Fibroblast of pulmonary artery (primary cell): ENCODE results near the gene STC2.

Experiments used
- DNase-seq: peaks from one replicate; pipeline ENCODE4 v3.0.0-alpha.2; 2010; ENCODE audit warnings: low read depth
- H3K4me3 ChIP-seq: replicated peaks from 2 replicates; pipeline ENCODE4 v1.5.1; 2011; ENCODE audit warnings: low read depth, mild to moderate bottlenecking, control low read depth, low read length, moderate library complexity
- TF ChIP-seq, protein P1 (sequence below): IDR thresholded peaks from 2 replicates; pipeline ENCODE4 v1.5.1; 2011; ENCODE audit warnings: mild to moderate bottlenecking, control low read depth, low read length, inconsistent platforms; ENCODE audit errors: missing control alignments

The STC2 gene

GRCh38 chr5:173307695-173308094 lies 20.5 kb downstream of the STC2 start:
- DNase-seq, result no peak
- H3K4me3 ChIP-seq, result no peak overlapping the region
- TF ChIP-seq, protein P1, sequence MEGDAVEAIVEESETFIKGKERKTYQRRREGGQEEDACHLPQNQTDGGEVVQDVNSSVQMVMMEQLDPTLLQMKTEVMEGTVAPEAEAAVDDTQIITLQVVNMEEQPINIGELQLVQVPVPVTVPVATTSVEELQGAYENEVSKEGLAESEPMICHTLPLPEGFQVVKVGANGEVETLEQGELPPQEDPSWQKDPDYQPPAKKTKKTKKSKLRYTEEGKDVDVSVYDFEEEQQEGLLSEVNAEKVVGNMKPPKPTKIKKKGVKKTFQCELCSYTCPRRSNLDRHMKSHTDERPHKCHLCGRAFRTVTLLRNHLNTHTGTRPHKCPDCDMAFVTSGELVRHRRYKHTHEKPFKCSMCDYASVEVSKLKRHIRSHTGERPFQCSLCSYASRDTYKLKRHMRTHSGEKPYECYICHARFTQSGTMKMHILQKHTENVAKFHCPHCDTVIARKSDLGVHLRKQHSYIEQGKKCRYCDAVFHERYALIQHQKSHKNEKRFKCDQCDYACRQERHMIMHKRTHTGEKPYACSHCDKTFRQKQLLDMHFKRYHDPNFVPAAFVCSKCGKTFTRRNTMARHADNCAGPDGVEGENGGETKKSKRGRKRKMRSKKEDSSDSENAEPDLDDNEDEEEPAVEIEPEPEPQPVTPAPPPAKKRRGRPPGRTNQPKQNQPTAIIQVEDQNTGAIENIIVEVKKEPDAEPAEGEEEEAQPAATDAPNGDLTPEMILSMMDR, result no peak

DNA sequence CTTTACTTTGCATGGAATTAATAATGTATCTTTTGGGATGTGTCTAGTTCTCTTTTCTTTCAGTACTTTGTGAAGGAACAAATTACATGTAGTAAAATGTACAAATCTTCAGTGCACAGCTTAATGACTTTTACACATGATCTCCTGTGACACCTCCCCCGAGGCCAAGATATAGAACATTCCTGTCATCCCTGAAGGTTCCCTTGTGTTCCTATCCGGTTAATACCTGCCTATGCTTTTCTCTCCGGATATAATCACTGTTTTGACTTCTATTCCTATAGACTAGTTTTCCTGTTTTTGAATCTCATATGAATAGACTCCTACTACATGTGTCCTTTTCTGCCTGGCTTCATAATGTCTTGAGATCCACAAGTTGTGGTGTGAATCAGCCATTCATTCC lies 21.5 kb downstream of the STC2 start:
- no peak overlapping the region for H3K4me3 ChIP-seq
- no peak for DNase-seq
- TF ChIP-seq, protein P1, result no peak

- no peak for DNase-seq
- TF ChIP-seq, protein P1, result no peak
- H3K4me3 ChIP-seq, result no peak overlapping the region
These were observed 23.6 kb downstream of the STC2 start for GRCh38 chr5:173304591-173304988.

- no peak overlapping the region for H3K4me3 ChIP-seq
- TF ChIP-seq, protein P1, result no peak
- no peak for DNase-seq
These were observed 24.2 kb downstream of the STC2 start for GRCh38 chr5:173303878-173304590.

GRCh38 chr5:173302546-173303155 lies 25.6 kb downstream of the STC2 start:
- no peak overlapping the region for H3K4me3 ChIP-seq
- DNase-seq, result peak; percentile 43
- TF ChIP-seq, protein P1, result no peak

DNA sequence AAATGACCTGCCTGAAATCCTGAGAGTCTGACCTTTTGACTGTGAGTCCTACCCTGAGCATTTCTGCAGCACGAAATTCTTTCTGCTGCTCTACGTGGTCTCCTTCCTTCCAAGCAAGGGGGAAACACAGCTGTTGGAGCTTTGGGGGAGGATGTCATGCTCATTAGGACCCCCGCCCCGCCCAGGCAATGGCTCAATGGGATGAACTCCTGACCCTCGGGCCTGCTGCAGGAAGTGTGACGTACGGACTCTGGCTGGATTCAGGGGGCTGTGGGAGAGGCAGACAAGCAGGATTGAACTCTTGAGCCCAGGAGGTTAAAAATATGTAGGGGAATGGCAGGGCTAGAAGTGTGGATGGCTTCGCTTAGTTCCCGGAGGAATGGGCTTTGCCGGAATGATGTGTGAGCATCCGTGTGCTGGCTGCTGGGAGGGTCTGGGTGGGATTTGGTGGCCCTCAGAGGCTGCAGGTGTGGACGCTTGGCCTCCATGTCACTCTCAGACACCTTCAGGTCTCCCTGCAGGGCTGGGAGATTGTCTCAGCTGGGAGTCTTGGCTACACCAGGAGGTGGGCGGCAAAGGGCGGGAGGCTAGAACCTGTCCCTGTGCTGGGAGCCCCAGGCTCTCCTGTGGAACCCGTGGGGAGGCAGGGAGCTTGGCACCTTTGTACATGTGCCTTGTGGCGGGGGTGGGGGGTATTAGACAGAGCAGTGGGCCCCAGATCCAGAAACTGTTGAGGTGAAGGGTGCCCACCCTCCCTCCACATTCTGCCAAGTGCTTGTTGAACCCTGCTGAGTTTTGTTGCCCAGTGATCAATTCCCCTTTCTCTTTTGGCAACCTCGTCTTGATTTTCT lies 26.3 kb downstream of the STC2 start:
- DNase-seq, result no peak
- TF ChIP-seq, protein P1, result no peak
- H3K4me3 ChIP-seq, result no peak overlapping the region
